Neutrophil (primary cell): ENCODE results near the gene ZBTB20.

Experiments used
- H3K27ac ChIP-seq: fragments of 200-600 bp; sonication (generic); 2 replicates; pipeline ENCODE4 v1.5.1; 2016; ENCODE audit warnings: mild to moderate bottlenecking, moderate library complexity
- H3K27me3 ChIP-seq: fragments of 200-600 bp; sonication (generic); 2 replicates; pipeline ENCODE4 v1.6.0; 2016; ENCODE audit warnings: mild to moderate bottlenecking
- H3K36me3 ChIP-seq: fragments of 200-600 bp; sonication (generic); 2 replicates; pipeline ENCODE4 v1.5.1; 2017
- H3K4me1 ChIP-seq, 2 experiments: fragments of 200-600 bp in 1 of 2; sonication (generic) in 1 of 2; 1 replicate in 1 of 2; 2 replicates in 1 of 2; pipeline versions ENCODE4 v1.5.1 to v1.6.1; 2013 to 2016; ENCODE audit warnings: low read depth in 1 of 2, low read length in 1 of 2, mild to moderate bottlenecking in 1 of 2, moderate library complexity in 1 of 2; ENCODE audit not compliant: control insufficient read depth in 1 of 2, insufficient read depth in 1 of 2
- H3K4me3 ChIP-seq, 2 experiments: fragments of 200-600 bp in 1 of 2; sonication (generic) in 1 of 2; 1 replicate in 1 of 2; 2 replicates in 1 of 2; pipeline ENCODE4 v1.5.1; 2013 to 2016; ENCODE audit warnings: low read depth in 1 of 2, low read length in 1 of 2, mild to moderate bottlenecking in 1 of 2, moderate library complexity in 1 of 2
- H3K9me3 ChIP-seq: fragments of 200-600 bp; sonication (generic); 2 replicates; pipeline ENCODE4 v1.5.1; 2016
- TF ChIP-seq, protein P1 (sequence below): fragments of 200-600 bp; sonication (generic); IDR thresholded peaks from 2 replicates; pipeline ENCODE4 v1.5.1; 2016; ENCODE audit warnings: antibody characterized with exemption

ZBTB20 gene

DNA sequence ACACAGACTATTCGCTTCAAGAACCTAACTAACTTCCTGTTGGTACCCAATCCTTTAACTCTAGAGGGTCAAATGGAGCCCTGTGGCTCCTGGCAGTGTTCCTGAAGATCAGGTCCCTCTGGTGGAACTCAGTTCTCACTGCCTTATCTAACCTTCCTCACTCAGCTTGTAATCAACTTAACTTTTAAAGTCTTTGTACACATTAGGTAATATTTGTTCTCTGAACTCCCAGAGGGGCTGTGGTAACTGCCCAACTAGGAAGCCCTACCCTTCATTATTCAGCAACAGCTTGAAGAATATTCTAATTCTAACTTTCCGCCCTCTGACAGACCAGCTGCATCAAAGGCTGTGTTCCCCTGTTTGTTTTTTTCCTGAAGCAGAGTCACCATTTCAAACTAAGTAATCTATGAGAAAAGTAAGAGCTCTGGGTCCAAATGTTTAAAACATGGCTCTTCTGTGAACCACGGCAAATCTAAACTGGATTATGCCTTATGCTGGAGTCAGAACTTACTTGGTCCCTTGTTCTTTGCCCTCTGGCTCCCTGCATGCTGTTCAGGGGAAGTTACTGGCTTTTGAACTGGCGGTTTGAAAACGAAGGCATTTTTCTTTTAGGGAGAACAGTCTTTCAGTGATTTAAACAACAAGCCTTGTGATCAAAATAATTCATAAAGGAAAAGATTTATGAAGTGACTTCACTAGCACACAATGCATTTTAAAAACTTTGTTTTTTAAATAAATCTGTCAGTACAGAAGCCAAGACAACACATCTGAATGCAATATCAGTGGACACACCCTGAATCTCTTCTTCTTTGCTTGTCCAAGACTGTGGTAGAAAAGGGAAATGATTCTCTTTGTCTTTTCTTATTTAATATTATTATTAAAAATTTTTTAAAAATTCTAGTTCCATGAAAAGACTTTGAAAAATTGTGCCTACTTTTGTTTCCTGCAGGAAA lies 487.7 kb downstream of the ZBTB20 start:
- H3K27ac ChIP-seq: no peak overlapping the region
- TF ChIP-seq, protein P1, sequence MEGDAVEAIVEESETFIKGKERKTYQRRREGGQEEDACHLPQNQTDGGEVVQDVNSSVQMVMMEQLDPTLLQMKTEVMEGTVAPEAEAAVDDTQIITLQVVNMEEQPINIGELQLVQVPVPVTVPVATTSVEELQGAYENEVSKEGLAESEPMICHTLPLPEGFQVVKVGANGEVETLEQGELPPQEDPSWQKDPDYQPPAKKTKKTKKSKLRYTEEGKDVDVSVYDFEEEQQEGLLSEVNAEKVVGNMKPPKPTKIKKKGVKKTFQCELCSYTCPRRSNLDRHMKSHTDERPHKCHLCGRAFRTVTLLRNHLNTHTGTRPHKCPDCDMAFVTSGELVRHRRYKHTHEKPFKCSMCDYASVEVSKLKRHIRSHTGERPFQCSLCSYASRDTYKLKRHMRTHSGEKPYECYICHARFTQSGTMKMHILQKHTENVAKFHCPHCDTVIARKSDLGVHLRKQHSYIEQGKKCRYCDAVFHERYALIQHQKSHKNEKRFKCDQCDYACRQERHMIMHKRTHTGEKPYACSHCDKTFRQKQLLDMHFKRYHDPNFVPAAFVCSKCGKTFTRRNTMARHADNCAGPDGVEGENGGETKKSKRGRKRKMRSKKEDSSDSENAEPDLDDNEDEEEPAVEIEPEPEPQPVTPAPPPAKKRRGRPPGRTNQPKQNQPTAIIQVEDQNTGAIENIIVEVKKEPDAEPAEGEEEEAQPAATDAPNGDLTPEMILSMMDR: no peak
- no peaks in the 10 kb centered on the region for H3K9me3 ChIP-seq
- no peak overlapping the region for H3K4me3 ChIP-seq
- no peaks in the 10 kb centered on the region for H3K36me3 ChIP-seq
- no peaks in the 10 kb centered on the region for H3K27me3 ChIP-seq
- H3K4me1 ChIP-seq: no peaks in the 10 kb centered on the region

DNA sequence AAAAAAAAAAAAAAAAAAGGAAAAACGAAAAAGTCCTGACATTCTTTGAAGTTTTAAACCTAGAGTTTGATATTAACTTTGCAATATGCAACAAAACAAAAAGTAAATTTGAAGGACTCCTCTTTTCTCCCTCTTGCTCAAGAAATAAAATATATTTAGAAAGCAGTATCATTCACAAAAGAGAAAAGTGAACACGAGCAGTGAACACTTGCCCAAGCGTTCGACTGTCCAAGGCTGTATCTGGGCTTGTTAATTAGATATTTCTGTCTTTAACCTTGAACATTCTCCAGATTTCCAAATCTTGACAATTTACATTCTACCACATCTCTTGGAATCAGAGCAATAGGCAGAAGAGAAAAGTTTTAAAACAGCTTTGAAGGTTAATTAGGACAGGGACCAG lies 495.5 kb downstream of the ZBTB20 start:
- TF ChIP-seq, protein P1: no peak
- H3K4me3 ChIP-seq: no peak overlapping the region
- H3K4me1 ChIP-seq: no peaks in the 10 kb centered on the region
- H3K9me3 ChIP-seq: no peaks in the 10 kb centered on the region
- H3K36me3 ChIP-seq: no peaks in the 10 kb centered on the region
- H3K27me3 ChIP-seq: no peaks in the 10 kb centered on the region
- H3K27ac ChIP-seq: no peak overlapping the region

DNA sequence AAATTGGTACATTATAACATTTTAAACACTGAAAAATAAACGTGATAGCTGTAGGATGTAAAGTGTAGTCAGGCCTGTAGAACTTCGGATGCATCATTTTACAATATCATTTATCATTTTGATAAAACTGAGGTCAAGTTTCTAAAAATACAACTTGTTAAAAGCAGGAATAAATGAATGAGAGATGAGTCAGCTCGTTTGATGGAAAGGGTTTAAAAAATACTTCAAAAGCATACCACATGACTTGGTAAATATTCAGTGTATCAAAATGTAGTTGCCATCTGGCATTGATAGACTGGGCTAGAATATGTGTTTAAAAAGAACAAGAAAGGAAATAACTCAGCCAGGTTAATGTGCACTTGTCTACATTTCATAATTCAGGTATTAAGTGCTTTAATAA lies 496.3 kb downstream of the ZBTB20 start:
- no peaks in the 10 kb centered on the region for H3K9me3 ChIP-seq
- no peaks in the 10 kb centered on the region for H3K36me3 ChIP-seq
- no peaks in the 10 kb centered on the region for H3K4me1 ChIP-seq
- no peak overlapping the region for H3K27ac ChIP-seq
- no peak overlapping the region for H3K4me3 ChIP-seq
- H3K27me3 ChIP-seq: no peaks in the 10 kb centered on the region
- TF ChIP-seq, protein P1: no peak

DNA sequence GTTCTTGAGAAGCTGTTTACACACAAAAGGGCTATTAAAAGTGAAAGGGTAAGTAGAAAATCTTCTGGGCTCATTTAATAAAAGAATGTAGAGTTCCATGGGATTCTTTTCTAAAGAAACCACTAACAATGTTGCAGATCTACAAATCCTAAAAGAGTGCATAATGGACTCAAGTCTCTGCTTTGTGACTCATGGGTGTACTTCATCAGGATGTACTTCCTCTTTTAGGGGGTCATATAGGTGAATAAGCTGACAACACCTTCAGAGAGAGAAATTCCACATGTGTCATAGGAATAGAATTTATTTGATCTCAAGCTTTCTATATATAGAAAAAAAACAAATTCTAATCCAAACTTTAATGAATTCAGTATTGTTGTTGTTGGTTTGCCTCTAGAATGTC lies 497.8 kb downstream of the ZBTB20 start:
- no peaks in the 10 kb centered on the region for H3K27me3 ChIP-seq
- H3K36me3 ChIP-seq: no peaks in the 10 kb centered on the region
- no peak overlapping the region for H3K27ac ChIP-seq
- no peak overlapping the region for H3K4me3 ChIP-seq
- no peaks in the 10 kb centered on the region for H3K4me1 ChIP-seq
- no peaks in the 10 kb centered on the region for H3K9me3 ChIP-seq
- TF ChIP-seq, protein P1: no peak

DNA sequence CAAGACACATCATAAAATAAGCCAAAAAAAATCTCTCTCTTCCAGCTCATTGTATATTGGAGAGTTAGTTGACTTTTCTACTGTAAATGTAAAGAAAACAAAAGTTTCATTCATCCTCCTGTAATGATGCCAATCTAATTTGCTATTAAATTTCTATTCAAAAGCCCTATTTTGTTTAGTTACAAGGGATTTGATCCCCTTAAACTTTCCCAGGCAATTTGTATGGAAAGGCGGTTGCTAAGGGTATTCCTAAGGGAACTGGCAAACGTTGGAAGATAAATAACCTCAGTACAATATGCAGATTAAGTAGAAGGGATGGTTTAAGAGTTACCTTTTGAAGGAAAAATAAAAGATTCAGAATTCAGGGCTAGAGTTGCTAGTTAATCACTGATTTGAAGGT lies 500.6 kb downstream of the ZBTB20 start:
- Histone ChIP-seq H3K9me3 (no peaks in the 10 kb centered on the region), H3K4me1 (no peaks in the 10 kb centered on the region), H3K4me3 (no peak overlapping the region), H3K27me3 (no peaks in the 10 kb centered on the region), H3K36me3 (no peaks in the 10 kb centered on the region), H3K27ac (no peak overlapping the region)
- TF ChIP-seq, protein P1: no peak
